Transverse colon (tissue), 4 donors: ENCODE data around the gene POTEJ.
"Not testable (repeated sequence)": the region's sequence is repeated elsewhere in the genome, so short reads cannot be mapped to it uniquely, and the experiment has no call there.

Experiments used
- EP300 ChIP-seq: sonication (generic); formaldehyde crosslinking; IDR thresholded peaks from one replicate; pipeline ENCODE4 v1.6.1; 2017; ENCODE audit warnings: antibody characterized with exemption, low read depth
- POLR2AphosphoS5 ChIP-seq, 3 donors: sonication (generic); formaldehyde crosslinking; IDR thresholded peaks; one replicate each; pipeline ENCODE4 v1.6.1; 2016; ENCODE audit warnings: antibody characterized with exemption in 3 of 3
- TF ChIP-seq, protein P1 (sequence below), 5 experiments: fragments of 200-600 bp in 3 of 5; fragments of 450-650 bp in 2 of 5; sonication (generic) in 3 of 5; IDR thresholded peaks; 1 replicate in 2 of 5; 2 replicates in 3 of 5; pipeline ENCODE4 v1.5.1; 2016 to 2017; ENCODE audit warnings: antibody characterized with exemption in 5 of 5, inconsistent platforms in 3 of 5, mild to moderate bottlenecking in 2 of 5, moderate library complexity in 1 of 5

DNA sequence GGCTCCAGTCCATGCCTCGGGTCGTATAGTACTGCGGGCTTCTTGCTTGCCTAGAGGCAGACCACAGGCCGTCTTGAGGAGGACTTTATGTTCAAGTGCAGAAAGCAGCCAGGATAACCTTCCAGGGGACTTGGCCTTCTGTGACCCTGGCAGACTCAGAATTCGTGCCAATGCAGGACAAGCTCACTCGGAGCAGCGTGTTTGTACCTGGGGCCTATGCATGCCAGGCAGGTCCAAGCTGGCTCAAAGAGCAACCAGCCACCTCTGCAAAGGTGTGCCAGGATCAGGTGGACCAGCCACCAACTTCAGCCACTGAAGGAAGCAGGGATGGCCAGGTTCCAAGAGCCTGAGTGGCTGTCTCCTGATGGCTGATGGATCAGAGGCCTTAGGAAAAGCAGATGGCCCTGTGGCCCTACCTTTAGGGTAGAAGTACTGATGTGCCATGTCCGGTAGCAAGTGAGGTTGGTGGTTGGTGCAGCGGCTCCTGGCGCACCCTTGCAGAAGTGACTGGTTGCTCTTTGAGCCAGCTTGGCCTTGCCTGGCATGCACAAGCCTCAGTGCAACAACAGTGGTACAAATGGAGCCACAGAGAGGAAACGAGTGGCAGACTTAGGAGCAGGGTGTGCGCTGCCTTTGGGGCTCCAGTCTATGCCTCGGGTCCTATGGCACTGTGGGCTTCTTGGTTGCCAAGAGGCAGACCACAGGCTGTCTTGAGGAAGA, 58.9 kb downstream of the POTEJ start:
- TF ChIP-seq, protein P1, sequence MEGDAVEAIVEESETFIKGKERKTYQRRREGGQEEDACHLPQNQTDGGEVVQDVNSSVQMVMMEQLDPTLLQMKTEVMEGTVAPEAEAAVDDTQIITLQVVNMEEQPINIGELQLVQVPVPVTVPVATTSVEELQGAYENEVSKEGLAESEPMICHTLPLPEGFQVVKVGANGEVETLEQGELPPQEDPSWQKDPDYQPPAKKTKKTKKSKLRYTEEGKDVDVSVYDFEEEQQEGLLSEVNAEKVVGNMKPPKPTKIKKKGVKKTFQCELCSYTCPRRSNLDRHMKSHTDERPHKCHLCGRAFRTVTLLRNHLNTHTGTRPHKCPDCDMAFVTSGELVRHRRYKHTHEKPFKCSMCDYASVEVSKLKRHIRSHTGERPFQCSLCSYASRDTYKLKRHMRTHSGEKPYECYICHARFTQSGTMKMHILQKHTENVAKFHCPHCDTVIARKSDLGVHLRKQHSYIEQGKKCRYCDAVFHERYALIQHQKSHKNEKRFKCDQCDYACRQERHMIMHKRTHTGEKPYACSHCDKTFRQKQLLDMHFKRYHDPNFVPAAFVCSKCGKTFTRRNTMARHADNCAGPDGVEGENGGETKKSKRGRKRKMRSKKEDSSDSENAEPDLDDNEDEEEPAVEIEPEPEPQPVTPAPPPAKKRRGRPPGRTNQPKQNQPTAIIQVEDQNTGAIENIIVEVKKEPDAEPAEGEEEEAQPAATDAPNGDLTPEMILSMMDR (IDR thresholded peaks at IDR 0.05): not testable (repeated sequence)
- not testable (repeated sequence) for TF ChIP-seq POLR2AphosphoS5 (IDR thresholded peaks at IDR 0.05); EP300
